Lung (tissue), 12 donors: Measurements from ENCODE around the gene MECP2. TPM values are rescaled to one million over a fixed set of nuclear protein-coding genes. Genes with fewer than 3 reads are reported as not detected.

Experiments
- ATAC-seq: fragments of 200-7000 bp; cut with Tn5 transposase; one replicate; pipeline ENCODE4 v1.9.1; 2020; ENCODE audit warnings: moderate number of reproducible peaks; ENCODE audit not compliant: insufficient read depth, low FRiP score
- DNase-seq, 3 donors: peaks; one replicate each; pipeline ENCODE4 v3.0.0-alpha.2; 2013 to 2017
- H3K27ac ChIP-seq, 2 donors: one replicate each; pipeline ENCODE4 v1.5.1; 2013; ENCODE audit warnings: mild to moderate bottlenecking in 2 of 2, moderate library complexity in 2 of 2, control low read depth in 1 of 2, inconsistent platforms in 1 of 2, low read depth in 1 of 2, low read length in 1 of 2
- H3K27me3 ChIP-seq, 3 donors: one replicate each; pipeline ENCODE4 v1.5.1; 2013; ENCODE audit warnings: low read length in 2 of 3; ENCODE audit not compliant: control insufficient read depth in 3 of 3, insufficient read depth in 3 of 3
- H3K36me3 ChIP-seq, 4 donors: one replicate each; pipeline ENCODE4 v1.5.1; 2013; ENCODE audit warnings: low read length in 4 of 4, mild to moderate bottlenecking in 1 of 4, moderate library complexity in 1 of 4; ENCODE audit not compliant: control insufficient read depth in 4 of 4, insufficient read depth in 4 of 4
- H3K4me1 ChIP-seq, 5 donors: one replicate each; pipeline ENCODE4 v1.5.1; 2013; ENCODE audit warnings: low read length in 5 of 5, mild to moderate bottlenecking in 2 of 5, moderate library complexity in 1 of 5; ENCODE audit not compliant: control insufficient read depth in 5 of 5, insufficient read depth in 5 of 5
- H3K4me3 ChIP-seq: one replicate; pipeline ENCODE4 v1.5.1; 2013; ENCODE audit warnings: mild to moderate bottlenecking, control low read depth, moderate library complexity
- H3K9ac ChIP-seq, 2 donors: one replicate each; pipeline ENCODE4 v1.5.1; 2013; ENCODE audit warnings: low read length in 2 of 2, control low read depth in 1 of 2; ENCODE audit not compliant: insufficient read depth in 1 of 2
- H3K9me3 ChIP-seq, 4 donors: one replicate each; pipeline ENCODE4 v1.5.1; 2013; ENCODE audit warnings: low read length in 3 of 4, mild to moderate bottlenecking in 1 of 4, moderate library complexity in 1 of 4; ENCODE audit not compliant: control insufficient read depth in 4 of 4, insufficient read depth in 3 of 4
- WGBS, 2 donors: extraction: QIAGEN DNeasy Blood & Tissue Kit; methylation state at CpG; one replicate each; pipeline ENCODE4 v1.1.7; 2013; 5-methylcytosine and 5-hydroxymethylcytosine counted together
- polyA plus RNA-seq, 2 donors: library from polyadenylated mRNA; stranded (reverse); fragments of 200-250 nt; gene quantifications; one replicate each; pipeline ENCODE4 v1.2.1, GENCODE V29; 2013
- total RNA-seq, 2 donors: library from RNA; depleted of rRNA in 1 of 2; stranded (reverse); fragments of >200 nt in 1 of 2; gene quantifications; one replicate each; pipeline ENCODE4 v1.2.1, GENCODE V29; 2014 to 2021
- TF ChIP-seq, protein P1 (sequence below): IDR thresholded peaks from 2 replicates; pipeline ENCODE4 v1.5.1; 2012; ENCODE audit warnings: mild to moderate bottlenecking; ENCODE audit errors: control extremely low read depth, extremely low read depth
- donor health status: control.
- donor health status: control.
- donor health status: Bipolar disorder and iron deficiency.
- donor health status: healthy.
- donor health status: DM: yes; HTN: yes; CAD: no.

MECP2 gene
- total and polyA plus RNA-seq, 4 donors, result 20.4 to 62.9 (median 38.9) TPM

DNA sequence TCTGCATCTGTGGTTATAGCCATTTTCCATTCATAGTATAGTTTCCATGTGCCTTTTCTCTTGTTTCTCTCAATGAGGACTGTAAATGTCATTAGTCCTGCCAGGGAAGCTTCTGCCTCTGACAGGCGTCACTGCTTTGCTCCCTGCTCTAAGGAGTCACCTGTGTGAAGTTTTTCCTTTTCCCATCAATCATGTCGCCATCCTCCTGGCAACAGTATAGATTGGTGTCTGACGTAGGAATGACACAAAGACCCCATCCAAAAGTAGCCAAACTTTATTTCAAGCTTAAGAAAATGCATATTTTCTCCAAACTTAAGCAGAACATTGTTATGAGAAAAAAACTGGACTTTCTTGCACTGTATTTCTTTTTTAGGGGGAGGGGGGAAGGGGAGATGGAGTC lies 23.1 kb upstream of the MECP2 start:
- TF ChIP-seq, protein P1, sequence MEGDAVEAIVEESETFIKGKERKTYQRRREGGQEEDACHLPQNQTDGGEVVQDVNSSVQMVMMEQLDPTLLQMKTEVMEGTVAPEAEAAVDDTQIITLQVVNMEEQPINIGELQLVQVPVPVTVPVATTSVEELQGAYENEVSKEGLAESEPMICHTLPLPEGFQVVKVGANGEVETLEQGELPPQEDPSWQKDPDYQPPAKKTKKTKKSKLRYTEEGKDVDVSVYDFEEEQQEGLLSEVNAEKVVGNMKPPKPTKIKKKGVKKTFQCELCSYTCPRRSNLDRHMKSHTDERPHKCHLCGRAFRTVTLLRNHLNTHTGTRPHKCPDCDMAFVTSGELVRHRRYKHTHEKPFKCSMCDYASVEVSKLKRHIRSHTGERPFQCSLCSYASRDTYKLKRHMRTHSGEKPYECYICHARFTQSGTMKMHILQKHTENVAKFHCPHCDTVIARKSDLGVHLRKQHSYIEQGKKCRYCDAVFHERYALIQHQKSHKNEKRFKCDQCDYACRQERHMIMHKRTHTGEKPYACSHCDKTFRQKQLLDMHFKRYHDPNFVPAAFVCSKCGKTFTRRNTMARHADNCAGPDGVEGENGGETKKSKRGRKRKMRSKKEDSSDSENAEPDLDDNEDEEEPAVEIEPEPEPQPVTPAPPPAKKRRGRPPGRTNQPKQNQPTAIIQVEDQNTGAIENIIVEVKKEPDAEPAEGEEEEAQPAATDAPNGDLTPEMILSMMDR, result no peak
- Histone ChIP-seq H3K4me1 (peaks cover 0 to 8% (median 0%) of the 10 kb centered on the region in 5 donors), H3K9ac (no peak overlapping the region), H3K27ac (no peak overlapping the region), H3K4me3 (no peak overlapping the region), H3K36me3 (no peaks in the 10 kb centered on the region), H3K9me3 (peaks cover 0 to 8% (median 1%) of the 10 kb centered on the region in 4 donors), H3K27me3 (no peaks in the 10 kb centered on the region)
- DNase-seq (no peak), ATAC-seq (no peak)
- WGBS, 2 donors, result 82 to 100% methylated on average over 3 of the region's 3 CpGs

DNA sequence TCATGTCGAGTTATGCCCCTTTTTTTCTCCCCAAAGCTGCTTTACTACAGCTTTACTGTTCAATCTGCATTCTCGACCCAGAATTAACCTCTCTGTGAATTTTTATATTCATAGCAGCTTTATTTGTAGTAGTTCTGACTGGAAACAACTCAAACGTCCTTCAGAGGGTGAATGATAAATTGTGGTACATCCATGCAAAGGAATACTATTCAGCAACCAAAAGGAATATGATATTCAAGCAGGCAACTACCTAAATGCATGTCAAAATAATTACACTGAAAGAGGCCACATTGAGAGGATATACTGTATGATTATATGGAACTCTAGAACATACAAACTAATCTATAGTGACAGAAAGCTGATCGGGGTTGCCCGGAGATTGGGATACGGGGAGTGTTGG lies 20.0 kb upstream of the MECP2 start:
- TF ChIP-seq, protein P1, result no peak
- no peaks in the 10 kb centered on the region for H3K36me3 ChIP-seq
- no peak overlapping the region for H3K9ac ChIP-seq
- H3K4me1 ChIP-seq, result peaks cover 0 to 7% (median 0%) of the 10 kb centered on the region in 5 donors
- no peak overlapping the region for H3K4me3 ChIP-seq
- no peak for DNase-seq
- no peaks in the 10 kb centered on the region for H3K27me3 ChIP-seq
- no peak overlapping the region for H3K27ac ChIP-seq
- peaks cover 0 to 8% (median 1%) of the 10 kb centered on the region in 4 donors for H3K9me3 ChIP-seq
- ATAC-seq, result no peak
- 72 to 97% methylated on average over 6 of the region's 6 CpGs for WGBS, 2 donors

DNA sequence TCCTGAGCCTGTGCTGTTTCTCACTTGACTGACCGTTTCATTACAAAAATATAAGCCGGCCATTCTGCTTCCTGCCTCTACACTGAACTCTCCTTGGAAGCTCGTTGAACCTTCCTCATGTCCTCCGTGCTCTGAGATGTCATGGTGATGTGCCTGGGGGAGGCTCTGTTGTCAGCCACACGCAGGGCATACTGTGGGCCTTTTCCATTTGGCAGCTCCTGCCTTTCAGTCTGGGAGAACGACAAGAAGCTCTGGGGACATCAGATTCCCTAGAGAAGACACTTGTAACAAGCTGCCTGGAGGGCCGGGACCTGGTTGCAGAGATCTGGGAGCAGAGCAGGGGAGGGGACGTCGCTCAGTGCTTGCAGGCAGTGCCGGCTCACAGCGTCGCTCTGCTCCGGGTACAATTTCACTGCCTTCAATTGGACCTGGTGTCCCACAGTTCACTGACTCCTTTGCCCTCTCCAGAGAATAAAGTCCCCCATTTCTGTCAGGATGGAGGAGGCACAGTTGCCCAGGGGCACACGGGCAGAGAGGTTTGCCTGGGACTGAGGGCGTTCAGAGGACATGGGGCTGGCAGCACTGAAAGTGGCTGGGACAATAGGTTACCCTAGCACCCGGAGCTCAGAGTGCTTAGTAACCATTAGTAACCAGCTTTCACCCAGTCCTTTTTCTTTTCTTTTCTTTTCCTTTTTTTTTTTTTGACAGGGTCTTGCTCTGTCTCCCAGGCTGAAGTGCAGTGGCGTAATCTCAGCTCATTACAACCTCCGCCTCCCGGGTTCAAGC lies 19.1 kb upstream of the MECP2 start:
- Histone ChIP-seq H3K4me3 (no peak overlapping the region), H3K36me3 (no peaks in the 10 kb centered on the region), H3K27me3 (no peaks in the 10 kb centered on the region), H3K4me1 (peaks cover 0 to 1% (median 0%) of the 10 kb centered on the region in 5 donors), H3K9me3 (peaks cover 0 to 8% (median 1%) of the 10 kb centered on the region in 4 donors), H3K27ac (no peak overlapping the region), H3K9ac (no peak overlapping the region)
- DNase-seq, result no peak
- WGBS, 2 donors, result 76 to 90% methylated on average over 19 of the region's 19 CpGs
- TF ChIP-seq, protein P1, result no peak
- no peak for ATAC-seq
